Measurements from ENCODE around the gene CLEC5A.

DNA sequence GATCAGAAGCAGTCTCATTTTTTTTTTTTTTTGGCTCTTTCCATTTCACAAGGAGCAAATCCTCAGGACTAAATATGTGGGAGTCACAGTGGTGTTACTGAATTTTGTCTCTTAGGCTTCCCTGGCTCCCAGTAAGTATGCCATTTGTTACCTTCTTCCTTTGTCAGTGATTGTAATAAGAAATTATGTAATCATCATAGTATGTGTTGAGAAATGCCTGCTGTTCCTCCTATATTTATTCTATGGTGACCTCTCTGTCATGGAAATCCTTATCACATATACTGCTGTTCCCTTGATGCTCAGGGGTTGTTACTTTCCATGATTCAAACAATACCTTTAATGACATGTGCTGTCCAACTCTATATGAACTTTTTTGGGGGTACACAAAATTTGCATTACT, 35.4 kb downstream of the CLEC5A start:
- TF ChIP-seq, protein P1, sequence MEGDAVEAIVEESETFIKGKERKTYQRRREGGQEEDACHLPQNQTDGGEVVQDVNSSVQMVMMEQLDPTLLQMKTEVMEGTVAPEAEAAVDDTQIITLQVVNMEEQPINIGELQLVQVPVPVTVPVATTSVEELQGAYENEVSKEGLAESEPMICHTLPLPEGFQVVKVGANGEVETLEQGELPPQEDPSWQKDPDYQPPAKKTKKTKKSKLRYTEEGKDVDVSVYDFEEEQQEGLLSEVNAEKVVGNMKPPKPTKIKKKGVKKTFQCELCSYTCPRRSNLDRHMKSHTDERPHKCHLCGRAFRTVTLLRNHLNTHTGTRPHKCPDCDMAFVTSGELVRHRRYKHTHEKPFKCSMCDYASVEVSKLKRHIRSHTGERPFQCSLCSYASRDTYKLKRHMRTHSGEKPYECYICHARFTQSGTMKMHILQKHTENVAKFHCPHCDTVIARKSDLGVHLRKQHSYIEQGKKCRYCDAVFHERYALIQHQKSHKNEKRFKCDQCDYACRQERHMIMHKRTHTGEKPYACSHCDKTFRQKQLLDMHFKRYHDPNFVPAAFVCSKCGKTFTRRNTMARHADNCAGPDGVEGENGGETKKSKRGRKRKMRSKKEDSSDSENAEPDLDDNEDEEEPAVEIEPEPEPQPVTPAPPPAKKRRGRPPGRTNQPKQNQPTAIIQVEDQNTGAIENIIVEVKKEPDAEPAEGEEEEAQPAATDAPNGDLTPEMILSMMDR (IDR thresholded peaks at IDR 0.05; ENCODE audit: low read depth, low read length) = no peak
- no peak for TF ChIP-seq EZH2phosphoT487 (IDR thresholded peaks at IDR 0.05; ENCODE audit: low read depth)
